AG04450 (cell line): Measurements from ENCODE around the gene LRRC2. TPM values are rescaled to one million over a fixed set of nuclear protein-coding genes. Genes with fewer than 3 reads are reported as not detected.

Experiments
- CTCF ChIA-PET: fragments of 300-600, 350-600 bp; formaldehyde crosslinking; extraction: SDS; loops from one replicate; lab custom pipeline; 2022; ENCODE audit warnings: antibody characterized with exemption, inconsistent platforms; lab: Charles Lee
- POLR2A ChIA-PET: fragments of 350-600 bp; formaldehyde crosslinking; extraction: SDS; loops from one replicate; lab custom pipeline; 2021; ENCODE audit warnings: antibody characterized with exemption, inconsistent platforms; lab: Yijun Ruan, JAX
- DNase-seq: peaks from one replicate; pipeline ENCODE4 v3.0.0-alpha.2; 2011; ENCODE audit warnings: low read depth, low spot score
- H3K27ac ChIP-seq: one replicate; pipeline ENCODE4 v1.5.1; 2012; ENCODE audit warnings: low read depth, low read length, control low read depth
- H3K27me3 ChIP-seq: one replicate; pipeline ENCODE4 v1.6.0; 2012; ENCODE audit warnings: low read length; ENCODE audit not compliant: control insufficient read depth, insufficient read depth
- H3K4me3 ChIP-seq: 2 replicates; pipeline ENCODE4 v1.5.1; 2011; ENCODE audit warnings: mild to moderate bottlenecking, low read depth, low read length, control low read depth
- H3K9me3 ChIP-seq: 2 replicates; pipeline ENCODE4 v1.5.1; 2012; ENCODE audit warnings: low read length; ENCODE audit not compliant: control insufficient read depth, insufficient read depth
- polyA plus RNA-seq: library from polyadenylated mRNA; depleted of rRNA; stranded (reverse); fragments of >200 nt; gene quantifications from 2 replicates; pipeline ENCODE4 v1.2.3, GENCODE V29; 2011
- TF ChIP-seq, protein P1 (sequence below): IDR thresholded peaks from 2 replicates; pipeline ENCODE4 v1.5.1; 2011; ENCODE audit warnings: low read depth, low read length, control low read depth, inconsistent platforms

The LRRC2 gene
- polyA plus RNA-seq, 1 experiment, result 4.2 TPM

- TF ChIP-seq, protein P1, sequence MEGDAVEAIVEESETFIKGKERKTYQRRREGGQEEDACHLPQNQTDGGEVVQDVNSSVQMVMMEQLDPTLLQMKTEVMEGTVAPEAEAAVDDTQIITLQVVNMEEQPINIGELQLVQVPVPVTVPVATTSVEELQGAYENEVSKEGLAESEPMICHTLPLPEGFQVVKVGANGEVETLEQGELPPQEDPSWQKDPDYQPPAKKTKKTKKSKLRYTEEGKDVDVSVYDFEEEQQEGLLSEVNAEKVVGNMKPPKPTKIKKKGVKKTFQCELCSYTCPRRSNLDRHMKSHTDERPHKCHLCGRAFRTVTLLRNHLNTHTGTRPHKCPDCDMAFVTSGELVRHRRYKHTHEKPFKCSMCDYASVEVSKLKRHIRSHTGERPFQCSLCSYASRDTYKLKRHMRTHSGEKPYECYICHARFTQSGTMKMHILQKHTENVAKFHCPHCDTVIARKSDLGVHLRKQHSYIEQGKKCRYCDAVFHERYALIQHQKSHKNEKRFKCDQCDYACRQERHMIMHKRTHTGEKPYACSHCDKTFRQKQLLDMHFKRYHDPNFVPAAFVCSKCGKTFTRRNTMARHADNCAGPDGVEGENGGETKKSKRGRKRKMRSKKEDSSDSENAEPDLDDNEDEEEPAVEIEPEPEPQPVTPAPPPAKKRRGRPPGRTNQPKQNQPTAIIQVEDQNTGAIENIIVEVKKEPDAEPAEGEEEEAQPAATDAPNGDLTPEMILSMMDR, result no peak
- Histone ChIP-seq H3K27me3 (peaks cover 17% of the 10 kb centered on the region), H3K4me3 (no peak overlapping the region), H3K27ac (no peak overlapping the region), H3K9me3 (no peaks in the 10 kb centered on the region; the same call in 1 of the 2 replicates)
- POLR2A ChIA-PET, result no interaction called here
- DNase-seq, result no peak
- CTCF ChIA-PET, result no interaction called here
These were observed 81.7 kb downstream of the LRRC2 start for GRCh38 chr3:46484388-46484787.

DNA sequence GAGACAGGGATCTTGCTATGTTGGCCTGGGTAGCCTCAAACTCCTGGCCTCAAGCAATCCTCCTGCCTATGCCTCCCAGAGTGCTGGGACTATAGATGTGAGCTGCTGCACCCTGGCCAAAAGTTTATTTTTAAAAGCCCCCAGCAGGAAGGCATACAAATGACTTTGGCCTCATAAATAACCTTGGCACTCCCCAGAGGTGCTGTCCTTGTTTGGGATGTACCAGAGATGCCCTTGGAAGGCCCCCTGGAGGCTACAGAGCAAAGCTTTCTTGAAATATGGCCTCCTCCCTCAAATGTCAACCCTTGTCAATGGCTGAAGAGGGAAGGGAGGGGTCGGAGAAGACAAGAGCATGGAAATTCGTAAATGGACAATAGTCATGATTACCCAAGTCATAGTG is 82.3 kb downstream of the LRRC2 start:
- POLR2A ChIA-PET, result no interaction called here
- Histone ChIP-seq H3K9me3 (no peaks in the 10 kb centered on the region; the same call in 1 of the 2 replicates), H3K4me3 (no peak overlapping the region), H3K27ac (no peak overlapping the region), H3K27me3 (peaks cover 23% of the 10 kb centered on the region)
- TF ChIP-seq, protein P1, result 0 out of 2 replicates have a peak, but pooled peaks have one; percentile 4
- DNase-seq, result no peak
- CTCF ChIA-PET, result interaction anchor here (1.0 kb wide), 1 partner anchor 74 kb away, joined by 3 read pairs; no protein-coding TSS in a partner anchor

DNA sequence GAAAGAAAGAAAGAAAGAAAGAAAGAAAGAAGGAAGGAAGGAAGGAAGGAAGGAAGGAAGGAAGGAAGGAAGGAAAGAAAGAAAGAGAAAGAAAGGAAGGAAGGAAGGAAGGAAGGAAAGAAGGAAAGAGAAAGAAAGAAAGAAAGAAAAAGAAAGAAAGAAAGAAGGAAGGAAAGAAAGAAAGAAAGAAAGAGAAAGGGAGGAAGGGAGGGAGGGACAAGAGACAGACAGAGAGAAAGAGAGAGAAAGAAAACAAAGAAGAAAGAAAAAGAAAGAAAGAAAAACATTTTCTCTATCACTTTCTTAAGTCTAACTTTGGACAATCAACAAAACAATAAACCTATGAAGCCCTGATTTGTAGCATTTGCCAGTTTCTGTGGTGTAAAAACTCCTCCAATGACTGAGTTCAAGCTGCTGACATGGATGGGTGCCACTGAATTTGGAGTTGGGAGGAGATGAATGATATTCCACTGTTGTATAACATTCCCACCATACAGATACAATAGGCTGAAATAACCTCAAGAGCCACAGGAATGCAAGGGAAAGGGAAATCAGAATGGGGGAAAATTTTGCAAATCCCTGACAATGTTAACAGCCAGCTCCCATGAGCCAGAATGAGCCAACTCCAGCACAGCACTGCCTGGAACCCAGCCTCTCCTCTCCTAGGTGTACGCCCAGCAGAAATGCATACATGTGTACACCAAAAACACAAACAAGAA is 83.3 kb downstream of the LRRC2 start:
- DNase-seq, result no peak
- no peaks in the 10 kb centered on the region; the same call in 1 of the 2 replicates for H3K9me3 ChIP-seq
- H3K27me3 ChIP-seq, result peaks cover 31% of the 10 kb centered on the region
- TF ChIP-seq, protein P1, result no peak
- no peak overlapping the region for H3K27ac ChIP-seq
- no peak overlapping the region for H3K4me3 ChIP-seq
- ChIA-PET CTCF (interaction anchor here (1.0 kb wide), 1 partner anchor 76 kb away, joined by 3 read pairs; no protein-coding TSS in a partner anchor), POLR2A (no interaction called here)

DNA sequence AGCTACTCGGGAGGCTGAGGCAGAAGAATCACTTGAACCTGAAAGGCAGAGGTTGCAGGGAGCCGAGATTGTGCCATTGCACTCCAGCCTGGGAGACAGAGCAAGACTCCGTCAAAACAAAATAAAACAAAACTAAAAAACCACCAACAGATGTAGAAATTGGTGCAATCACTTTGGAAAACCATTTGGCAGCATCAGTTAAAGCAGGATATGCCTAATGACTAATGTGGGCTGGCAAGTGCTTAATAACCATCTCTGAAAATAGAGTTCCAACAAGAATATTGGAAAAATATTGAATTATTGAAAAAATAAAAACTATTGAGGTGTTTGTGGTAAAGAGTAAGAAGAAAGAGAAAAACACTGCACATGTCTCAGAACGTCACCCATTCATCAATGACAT is 84.5 kb downstream of the LRRC2 start:
- CTCF ChIA-PET, result no interaction called here
- POLR2A ChIA-PET, result interaction anchor here (0.7 kb wide), 1 partner anchor 160 kb away, joined by 5 read pairs; no protein-coding TSS in a partner anchor
- H3K9me3 ChIP-seq, result no peaks in the 10 kb centered on the region; the same call in 1 of the 2 replicates
- H3K27me3 ChIP-seq, result peaks cover 34% of the 10 kb centered on the region
- H3K4me3 ChIP-seq, result no peak overlapping the region
- TF ChIP-seq, protein P1, result no peak
- no peak for DNase-seq
- H3K27ac ChIP-seq, result no peak overlapping the region
